Stimulated activated CD8-positive, alpha-beta memory T cell treated with anti-CD3 and anti-CD28 coated beads, Interleukin-7, amount 100 ng/mL, for 1 hour (primary cell): ENCODE measurements around the gene PPFIA2.

Experiments
- DNase-seq, 2 donors: peaks; one replicate each; pipeline ENCODE4 v3.0.0-alpha.2; 2020; ENCODE audit warnings: low read depth in 2 of 2

Gene PPFIA2

DNA sequence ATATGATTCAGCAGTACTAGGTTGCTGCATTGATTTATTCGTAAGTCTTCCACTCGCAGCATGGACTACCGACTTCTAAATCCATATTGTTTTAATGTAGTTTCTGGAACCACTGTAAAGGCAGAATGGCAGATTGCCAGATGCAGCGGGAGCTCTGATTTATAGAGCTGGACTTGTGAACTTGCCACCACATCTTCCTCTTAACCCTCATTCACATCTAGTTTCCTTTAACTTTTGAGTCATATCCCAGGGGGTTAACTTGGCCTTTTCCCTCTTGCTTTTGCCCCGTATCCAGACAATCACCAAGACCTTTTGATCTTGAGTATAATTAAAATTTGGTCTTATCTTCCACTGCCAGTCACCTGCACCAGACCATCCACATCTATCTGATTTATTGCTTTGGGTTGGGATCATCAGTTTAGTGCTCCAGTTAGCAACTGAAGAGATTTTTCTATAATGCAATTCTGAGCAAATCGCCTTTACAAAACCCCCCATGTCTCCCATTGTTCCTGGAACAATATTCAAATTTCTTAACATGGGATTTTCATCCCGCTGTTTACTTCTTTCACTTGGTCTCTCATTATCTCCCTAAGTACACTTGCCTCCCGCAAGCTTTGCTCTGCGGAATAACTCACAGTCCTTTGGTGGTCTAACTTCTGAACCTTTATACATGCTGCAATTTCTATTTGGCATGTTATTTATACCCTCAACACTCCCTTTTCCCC, 550.8 kb downstream of the PPFIA2 start:
- no peak for DNase-seq
